Breast epithelium (tissue), 3 donors: ENCODE measurements around the gene CAPN1.

Experiments
- POLR2A ChIP-seq: fragments of 450-650 bp; IDR thresholded peaks from one replicate; pipeline ENCODE4 v1.6.1; 2016; ENCODE audit warnings: antibody characterized with exemption, mild to moderate bottlenecking, moderate library complexity
- POLR2AphosphoS5 ChIP-seq, 3 donors: sonication (generic); formaldehyde crosslinking; IDR thresholded peaks; one replicate each; pipeline ENCODE4 v1.6.1; 2017; ENCODE audit warnings: antibody characterized with exemption in 3 of 3
- TF ChIP-seq, protein P1 (sequence below), 3 donors: fragments of 450-650 bp; IDR thresholded peaks; one replicate each; pipeline ENCODE4 v1.5.1; 2016 to 2017; ENCODE audit warnings: antibody characterized with exemption in 3 of 3, mild to moderate bottlenecking in 3 of 3, moderate library complexity in 3 of 3

DNA sequence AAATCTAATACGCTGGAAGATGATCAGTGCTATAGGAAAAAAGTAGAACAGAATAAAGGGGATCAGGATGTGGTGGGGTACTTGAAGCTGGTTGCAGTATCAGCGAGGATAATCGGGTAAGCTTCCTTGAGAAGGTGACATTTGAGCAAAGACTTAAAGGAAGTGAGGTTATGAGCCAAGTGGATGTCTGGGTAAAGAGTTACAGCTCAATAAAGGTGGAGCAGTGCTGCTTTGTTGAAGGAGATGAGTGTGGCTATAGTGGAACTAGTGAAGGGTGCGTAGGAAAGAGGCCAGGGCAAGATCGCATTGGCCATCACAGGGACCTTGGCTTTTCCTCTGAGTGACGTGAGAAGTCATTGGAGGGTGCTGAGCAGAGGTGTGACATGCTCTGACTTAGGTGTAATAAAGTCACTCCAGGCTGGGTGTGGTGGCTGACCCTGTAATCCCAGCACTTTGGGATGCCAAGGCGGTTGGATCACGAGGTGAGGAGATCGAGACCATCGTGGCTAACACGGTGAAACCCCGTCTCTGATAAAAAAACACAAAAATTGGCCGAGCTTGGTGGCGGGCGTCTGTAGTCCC, 45.1 kb upstream of the CAPN1 start:
- TF ChIP-seq POLR2AphosphoS5 (IDR thresholded peaks at IDR 0.05): no peak
- TF ChIP-seq, protein P1, sequence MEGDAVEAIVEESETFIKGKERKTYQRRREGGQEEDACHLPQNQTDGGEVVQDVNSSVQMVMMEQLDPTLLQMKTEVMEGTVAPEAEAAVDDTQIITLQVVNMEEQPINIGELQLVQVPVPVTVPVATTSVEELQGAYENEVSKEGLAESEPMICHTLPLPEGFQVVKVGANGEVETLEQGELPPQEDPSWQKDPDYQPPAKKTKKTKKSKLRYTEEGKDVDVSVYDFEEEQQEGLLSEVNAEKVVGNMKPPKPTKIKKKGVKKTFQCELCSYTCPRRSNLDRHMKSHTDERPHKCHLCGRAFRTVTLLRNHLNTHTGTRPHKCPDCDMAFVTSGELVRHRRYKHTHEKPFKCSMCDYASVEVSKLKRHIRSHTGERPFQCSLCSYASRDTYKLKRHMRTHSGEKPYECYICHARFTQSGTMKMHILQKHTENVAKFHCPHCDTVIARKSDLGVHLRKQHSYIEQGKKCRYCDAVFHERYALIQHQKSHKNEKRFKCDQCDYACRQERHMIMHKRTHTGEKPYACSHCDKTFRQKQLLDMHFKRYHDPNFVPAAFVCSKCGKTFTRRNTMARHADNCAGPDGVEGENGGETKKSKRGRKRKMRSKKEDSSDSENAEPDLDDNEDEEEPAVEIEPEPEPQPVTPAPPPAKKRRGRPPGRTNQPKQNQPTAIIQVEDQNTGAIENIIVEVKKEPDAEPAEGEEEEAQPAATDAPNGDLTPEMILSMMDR (IDR thresholded peaks at IDR 0.05): no peak
- TF ChIP-seq POLR2A: no peak
